IPS-NIHi11 (cell line): ENCODE data around the gene ZNF81.
"Not testable (repeated sequence)": the region's sequence is repeated elsewhere in the genome, so short reads cannot be mapped to it uniquely, and the experiment has no call there.

Experiments used
- DNase-seq: peaks from one replicate; pipeline ENCODE4 v3.0.0; 2012; ENCODE audit warnings: mixed read lengths, low spot score

Gene ZNF81

GRCh38 chrX:47844117-47844516 is 7.4 kb downstream of the ZNF81 start:
- DNase-seq, result no peak

GRCh38 chrX:47846040-47846439 is 9.3 kb downstream of the ZNF81 start:
- no peak for DNase-seq

- DNase-seq, result no peak
These were observed 13.1 kb downstream of the ZNF81 start for GRCh38 chrX:47849778-47850177.

GRCh38 chrX:47850389-47850788 is 13.7 kb downstream of the ZNF81 start:
- DNase-seq, result not testable (repeated sequence)

- no peak for DNase-seq
These were observed 14.2 kb downstream of the ZNF81 start for GRCh38 chrX:47850901-47851300.

- DNase-seq, result no peak
These were observed 17.8 kb downstream of the ZNF81 start for GRCh38 chrX:47854474-47854873.

GRCh38 chrX:47859686-47860085 is 23.0 kb downstream of the ZNF81 start:
- DNase-seq, result no peak

GRCh38 chrX:47862680-47863079 is 26.0 kb downstream of the ZNF81 start:
- DNase-seq, result no peak

GRCh38 chrX:47863187-47863586 is 26.5 kb downstream of the ZNF81 start:
- no peak for DNase-seq

GRCh38 chrX:47864300-47864699 is 27.6 kb downstream of the ZNF81 start:
- DNase-seq, result no peak

GRCh38 chrX:47864785-47865184 is 28.1 kb downstream of the ZNF81 start:
- no peak for DNase-seq

GRCh38 chrX:47873123-47873522 is 36.4 kb downstream of the ZNF81 start:
- DNase-seq, result no peak

- DNase-seq, result no peak
These were observed 40.6 kb downstream of the ZNF81 start for GRCh38 chrX:47877327-47877726.

- no peak for DNase-seq
These were observed 41.5 kb downstream of the ZNF81 start for GRCh38 chrX:47878198-47878597.

GRCh38 chrX:47879463-47879862 is 42.8 kb downstream of the ZNF81 start:
- DNase-seq, result no peak

GRCh38 chrX:47880927-47881326 is 44.2 kb downstream of the ZNF81 start:
- no peak for DNase-seq

- no peak for DNase-seq
These were observed 48.8 kb downstream of the ZNF81 start for GRCh38 chrX:47885501-47885900.

GRCh38 chrX:47898024-47898423 is 61.3 kb downstream of the ZNF81 start:
- DNase-seq, result no peak

- DNase-seq, result no peak
These were observed 64.1 kb downstream of the ZNF81 start for GRCh38 chrX:47900833-47901232.

GRCh38 chrX:47902161-47902560 is 65.5 kb downstream of the ZNF81 start:
- no peak for DNase-seq

GRCh38 chrX:47915886-47916493 is 79.3 kb downstream of the ZNF81 start:
- no peak for DNase-seq

GRCh38 chrX:47918274-47918673 is 81.6 kb downstream of the ZNF81 start:
- no peak for DNase-seq

GRCh38 chrX:47927212-47927611 is 90.5 kb downstream of the ZNF81 start:
- no peak for DNase-seq

GRCh38 chrX:47931970-47932369 is 95.3 kb downstream of the ZNF81 start:
- not testable (repeated sequence) for DNase-seq

GRCh38 chrX:47933946-47934345 is 97.2 kb downstream of the ZNF81 start:
- DNase-seq, result no peak
